NCI-H1105 treated with DMSO at 0.1 percent for 48 hours (cell line): ENCODE measurements around the gene SLC15A4.

Experiments
- DNase-seq: peaks from one replicate; lab custom pipeline; 2025; lab: John Stamatoyannopoulos, UW

Gene SLC15A4

DNA sequence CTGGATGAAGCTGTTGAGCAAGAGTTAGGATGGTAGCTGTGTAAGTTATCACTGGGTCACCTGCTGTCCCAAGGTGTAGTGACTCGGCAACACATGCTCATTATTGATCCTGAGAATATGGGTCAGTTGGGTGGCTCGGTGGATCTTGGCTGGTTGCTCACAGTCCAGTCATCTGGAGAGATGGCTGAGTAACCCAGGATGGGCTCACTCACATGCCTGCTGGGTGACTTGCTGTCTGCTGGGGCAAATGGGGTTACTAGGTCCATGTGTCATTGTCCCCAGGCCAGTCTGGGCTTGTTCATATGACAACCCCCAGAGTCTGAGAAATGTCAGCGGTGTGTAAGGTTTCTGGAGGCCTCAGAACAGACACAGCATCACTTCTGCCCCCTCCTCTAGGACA lies 69.5 kb downstream of the SLC15A4 start:
- no peak for DNase-seq

DNA sequence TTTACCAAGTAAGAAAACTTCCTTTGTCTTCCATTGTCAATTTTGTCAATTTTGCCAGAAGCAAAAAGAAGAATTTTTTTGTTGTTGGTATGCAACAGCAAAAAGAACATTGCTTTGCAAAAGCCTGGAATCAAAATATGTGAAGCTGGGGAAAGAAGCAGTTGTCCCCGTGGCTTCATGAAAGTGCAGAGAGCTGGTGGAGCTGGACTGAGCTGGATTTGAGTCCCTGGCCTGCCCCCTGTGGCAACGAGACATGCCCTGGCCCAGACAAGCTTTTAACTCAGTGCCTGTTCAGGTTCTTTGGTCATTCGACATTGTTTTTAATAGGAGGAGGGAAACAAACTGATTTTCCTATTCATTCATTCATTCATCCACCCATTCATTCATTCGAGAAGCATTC lies 70.3 kb downstream of the SLC15A4 start:
- no peak for DNase-seq

DNA sequence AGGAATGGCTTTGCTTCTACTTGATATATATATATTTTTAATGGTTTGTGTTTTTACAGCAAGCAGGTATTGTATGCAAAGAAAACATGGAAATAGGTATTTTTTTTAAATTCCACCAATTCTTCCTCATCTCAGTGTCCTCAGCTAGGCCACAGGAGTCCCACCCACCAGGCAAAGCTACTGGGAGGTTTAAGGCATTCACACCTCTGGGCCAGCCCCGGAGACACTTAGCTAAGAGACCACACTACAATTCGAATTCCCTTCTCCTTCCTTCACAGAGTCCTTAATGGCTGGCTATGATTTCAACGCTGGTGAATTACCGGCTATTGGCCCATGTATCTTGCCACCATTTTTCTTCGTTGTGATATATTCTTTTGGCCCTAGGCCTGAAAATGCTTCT lies 71.4 kb downstream of the SLC15A4 start:
- DNase-seq, result no peak

DNA sequence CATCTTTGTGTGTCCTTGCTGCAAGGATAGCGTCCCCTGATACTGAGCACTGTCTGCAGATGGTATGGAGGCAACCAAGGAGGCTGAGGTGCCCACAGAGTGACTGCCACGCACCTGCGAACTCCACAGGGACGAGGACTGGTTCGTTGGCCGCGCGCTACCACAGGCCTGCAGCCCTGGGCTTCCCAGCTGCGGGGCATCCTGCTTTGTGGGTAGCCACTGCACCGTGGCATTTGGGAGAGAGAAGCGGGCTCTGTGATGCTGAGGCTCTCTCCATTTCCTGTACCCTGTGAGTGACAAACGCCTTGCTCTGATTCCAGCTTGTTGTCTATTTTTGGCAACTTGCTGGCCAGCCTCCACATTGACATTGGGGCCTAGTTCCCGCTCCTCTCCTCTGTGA lies 76.3 kb downstream of the SLC15A4 start:
- no peak for DNase-seq

DNA sequence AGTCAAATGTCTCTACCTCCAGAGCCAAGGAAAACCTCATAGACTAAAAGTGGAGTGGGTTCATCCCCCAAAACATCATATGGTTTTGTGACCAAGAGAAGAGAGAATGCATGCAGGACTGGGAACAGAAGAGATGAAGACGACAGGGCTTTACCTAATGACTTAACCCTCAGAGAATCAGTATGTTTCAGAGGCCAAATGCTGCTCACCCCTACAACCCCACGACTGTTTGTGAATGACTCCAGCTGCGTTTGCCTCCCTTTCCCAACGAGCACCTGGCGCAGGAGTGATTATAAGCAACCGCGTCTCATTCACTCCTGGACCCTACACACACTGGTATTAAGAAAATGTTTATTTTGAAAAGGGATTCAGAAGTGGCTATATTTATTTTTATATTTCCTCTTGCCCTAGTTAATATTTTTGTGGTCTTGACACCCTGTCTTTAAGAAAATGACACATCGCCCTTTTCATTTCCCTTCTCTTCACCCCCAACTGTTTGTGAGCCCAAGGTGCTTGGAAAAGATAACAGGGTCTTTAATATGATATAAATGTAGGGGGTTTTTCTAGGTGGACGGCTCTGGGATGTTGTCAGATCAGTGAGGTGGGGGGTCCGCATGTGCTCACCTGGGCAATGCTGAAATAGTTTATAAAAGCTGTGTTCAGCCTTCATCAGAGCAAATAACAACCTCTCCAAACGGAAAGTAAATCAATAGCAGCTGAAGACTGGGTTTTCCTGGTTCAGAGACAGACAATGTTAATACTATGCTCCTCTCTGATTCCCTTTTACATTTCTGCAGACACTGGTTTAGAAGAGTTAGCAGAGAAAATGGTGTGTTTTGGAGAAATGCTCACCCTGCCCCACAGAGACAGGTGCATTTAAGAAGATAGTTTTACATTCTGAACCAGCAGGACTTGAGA lies 77.7 kb downstream of the SLC15A4 start:
- DNase-seq, result no peak

DNA sequence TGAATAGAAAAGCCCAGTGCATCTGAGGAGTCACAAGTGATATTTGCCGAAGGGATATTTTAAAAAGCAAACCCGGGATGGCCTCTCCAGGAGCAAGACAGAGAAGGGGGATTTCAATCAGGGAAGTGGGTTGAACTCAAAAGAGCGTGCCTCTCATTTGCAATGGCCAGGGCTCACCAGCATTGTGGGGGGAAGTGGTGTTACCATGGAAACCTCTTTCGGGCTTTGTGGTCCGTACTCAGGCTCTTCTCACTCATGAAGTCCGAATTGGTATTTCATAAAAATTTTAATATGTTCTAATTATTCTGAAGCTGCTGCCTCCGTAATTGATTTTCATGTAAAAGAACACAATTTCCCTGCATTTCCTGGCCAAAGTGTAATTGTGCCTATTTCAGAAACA lies 79.8 kb downstream of the SLC15A4 start:
- DNase-seq, result no peak
